Esophagus (tissue), 2 donors: ENCODE results near the gene ARID1A. TPM values are rescaled to one million over a fixed set of nuclear protein-coding genes. Genes with fewer than 3 reads are reported as not detected.

Experiments used
- H3K27ac ChIP-seq, 2 donors: one replicate each; pipeline ENCODE4 v1.5.1; 2013; ENCODE audit warnings: low read depth in 2 of 2, mild to moderate bottlenecking in 2 of 2, inconsistent platforms in 1 of 2, low read length in 1 of 2, moderate library complexity in 1 of 2
- H3K27me3 ChIP-seq, 2 donors: one replicate each; pipeline ENCODE4 v1.6.1; 2013; ENCODE audit warnings: low read length in 2 of 2, control low read depth in 1 of 2, mild to moderate bottlenecking in 1 of 2; ENCODE audit not compliant: insufficient read depth in 2 of 2, control insufficient read depth in 1 of 2
- H3K36me3 ChIP-seq, 2 donors: one replicate each; pipeline ENCODE4 v1.6.1; 2013; ENCODE audit warnings: low read length in 1 of 2; ENCODE audit not compliant: control insufficient read depth in 2 of 2, insufficient read depth in 2 of 2
- H3K4me1 ChIP-seq, 2 donors: one replicate each; pipeline ENCODE4 v1.6.1; 2013; ENCODE audit warnings: low read length in 1 of 2; ENCODE audit not compliant: control insufficient read depth in 2 of 2, insufficient read depth in 2 of 2
- H3K4me3 ChIP-seq, 2 donors: one replicate each; pipeline ENCODE4 v1.5.1; 2013; ENCODE audit warnings: low read length in 2 of 2, mild to moderate bottlenecking in 2 of 2, low read depth in 1 of 2, moderate library complexity in 1 of 2
- H3K9me3 ChIP-seq, 2 donors: one replicate each; pipeline ENCODE4 v1.6.1; 2013; ENCODE audit warnings: mild to moderate bottlenecking in 2 of 2, low read depth in 1 of 2, low read length in 1 of 2, moderate library complexity in 1 of 2; ENCODE audit not compliant: control insufficient read depth in 2 of 2, insufficient read depth in 1 of 2
- WGBS, 2 donors: extraction: QIAGEN DNeasy Blood & Tissue Kit; methylation state at CpG; one replicate each; pipeline ENCODE4 v1.1.7; 2013; 5-methylcytosine and 5-hydroxymethylcytosine counted together
- polyA plus RNA-seq, 2 donors: library from polyadenylated mRNA; stranded (reverse); fragments of 200-250 nt; gene quantifications; one replicate each; pipeline ENCODE4 v1.2.3, GENCODE V29; 2013
- donor health status: healthy with polysubstance abuse.
- donor health status: Bipolar disorder and iron deficiency.

ARID1A gene
- polyA plus RNA-seq, 2 donors, result 15.9 to 17.8 TPM

GRCh38 chr1:26739329-26739914 lies 43.6 kb downstream of the ARID1A start:
- Histone ChIP-seq H3K36me3 (peaks cover 3 to 6% of the 10 kb centered on the region in 2 donors), H3K4me1 (no peaks in the 10 kb centered on the region), H3K4me3 (no peak overlapping the region), H3K27me3 (no peaks in the 10 kb centered on the region), H3K9me3 (no peaks in the 10 kb centered on the region), H3K27ac (no peak overlapping the region)
- 75 to 81% methylated on average over 4 of the region's 4 CpGs for WGBS, 2 donors

DNA sequence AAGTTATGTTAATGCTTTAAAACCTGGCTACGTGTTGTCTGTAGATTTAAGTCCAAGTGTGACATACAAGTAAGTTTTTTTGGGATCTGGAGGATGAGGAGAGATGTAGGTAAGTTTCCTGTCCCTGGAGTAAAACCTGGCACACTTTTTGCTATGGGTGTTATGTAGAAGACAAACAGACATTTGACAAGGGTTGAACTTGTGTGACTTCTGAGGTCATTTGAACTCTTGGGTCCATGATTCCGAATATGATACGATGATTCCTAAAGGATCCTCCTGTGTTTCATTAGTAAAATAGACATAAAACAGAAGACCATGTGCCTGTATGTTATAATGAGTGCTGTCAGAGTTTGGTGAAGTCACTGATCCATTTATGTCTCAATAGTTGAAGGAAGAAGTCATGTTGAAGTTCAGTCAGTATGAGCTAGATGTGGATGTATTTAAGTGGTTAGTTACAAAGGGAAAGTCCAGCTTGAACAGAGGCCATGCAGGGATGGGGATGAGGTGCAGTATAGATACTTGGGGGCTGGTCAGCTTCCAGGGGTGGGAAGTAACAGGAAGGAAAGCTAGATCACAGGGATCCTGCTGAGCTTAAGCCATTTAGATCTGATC lies 44.3 kb downstream of the ARID1A start:
- H3K36me3 ChIP-seq, result peaks cover 2 to 3% of the 10 kb centered on the region in 2 donors
- no peak overlapping the region for H3K4me3 ChIP-seq
- H3K27me3 ChIP-seq, result no peaks in the 10 kb centered on the region
- 84 to 86% methylated on average over 3 of the region's 3 CpGs for whole genome bisulfite sequencing, 2 donors
- H3K9me3 ChIP-seq, result no peaks in the 10 kb centered on the region
- H3K4me1 ChIP-seq, result no peaks in the 10 kb centered on the region
- H3K27ac ChIP-seq, result no peak overlapping the region

DNA sequence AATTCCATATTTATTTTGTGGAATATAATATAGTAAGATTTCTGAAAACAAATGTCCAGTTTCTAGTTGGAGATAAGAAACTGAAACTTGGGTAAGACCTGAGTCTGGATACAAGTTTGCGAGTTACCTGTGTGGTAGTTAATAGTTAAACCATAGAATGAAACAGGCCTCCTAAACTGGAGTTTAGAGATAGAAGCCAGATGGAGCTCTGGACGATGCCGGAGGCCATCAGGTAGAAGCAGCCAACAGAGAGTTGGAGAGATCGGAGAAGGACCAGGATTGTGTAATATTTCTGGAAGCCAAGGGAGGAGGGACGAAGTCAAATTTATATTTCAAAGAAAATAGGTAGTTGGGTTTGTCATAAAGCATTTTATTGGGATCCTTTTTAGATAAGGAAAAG lies 45.1 kb downstream of the ARID1A start:
- Histone ChIP-seq H3K9me3 (no peaks in the 10 kb centered on the region), H3K4me3 (no peak overlapping the region), H3K4me1 (no peaks in the 10 kb centered on the region), H3K27me3 (no peaks in the 10 kb centered on the region), H3K36me3 (peaks cover 2 to 3% of the 10 kb centered on the region in 2 donors), H3K27ac (no peak overlapping the region)
- WGBS, 2 donors, result 59 to 81% methylated on average over 5 of the region's 5 CpGs

GRCh38 chr1:26743426-26744059 lies 47.7 kb downstream of the ARID1A start:
- Histone ChIP-seq H3K4me3 (no peak overlapping the region), H3K27ac (peak overlapping the region; percentile 54 to 56), H3K4me1 (no peaks in the 10 kb centered on the region), H3K27me3 (no peaks in the 10 kb centered on the region), H3K9me3 (no peaks in the 10 kb centered on the region), H3K36me3 (no peaks in the 10 kb centered on the region)
- 80 to 83% methylated on average over 8 of the region's 8 CpGs for WGBS, 2 donors

- WGBS, 2 donors, result 41 to 56% methylated on average over 8 of the region's 8 CpGs
- no peaks in the 10 kb centered on the region for H3K4me1 ChIP-seq
- H3K27ac ChIP-seq, result peak overlapping the region; percentile 64
- peak overlapping the region in 1 of 2 donors; percentile 29 for H3K4me3 ChIP-seq
- H3K9me3 ChIP-seq, result no peaks in the 10 kb centered on the region
- H3K27me3 ChIP-seq, result no peaks in the 10 kb centered on the region
- H3K36me3 ChIP-seq, result peaks cover 0 to 3% of the 10 kb centered on the region in 2 donors
Observed at GRCh38 chr1:26744075-26744959, 48.5 kb downstream of the ARID1A start.

DNA sequence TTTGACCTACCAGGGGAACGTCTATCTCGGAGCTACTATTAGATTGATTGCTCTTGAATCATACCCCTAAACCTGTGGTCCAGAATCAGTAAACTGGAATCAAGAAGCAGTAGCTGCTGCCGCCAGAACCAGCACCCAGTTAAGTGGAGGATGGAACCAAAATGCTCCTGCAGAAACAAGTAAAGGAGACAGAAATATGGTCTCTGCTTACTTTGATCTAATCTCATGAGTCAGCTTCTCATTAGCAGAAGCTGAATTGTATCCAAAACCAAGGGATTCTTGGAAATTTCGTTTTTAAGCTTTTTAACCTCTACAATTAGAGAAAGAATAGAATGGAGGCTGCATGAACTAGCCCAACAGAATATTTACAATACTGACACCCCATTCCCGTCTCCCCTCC lies 49.4 kb downstream of the ARID1A start:
- Histone ChIP-seq H3K27me3 (no peaks in the 10 kb centered on the region), H3K4me3 (no peak overlapping the region), H3K36me3 (peaks cover 0 to 7% of the 10 kb centered on the region in 2 donors), H3K4me1 (no peaks in the 10 kb centered on the region), H3K9me3 (no peaks in the 10 kb centered on the region), H3K27ac (peak overlapping the region; percentile 40 to 64)
- 47 to 57% methylated on average over 5 of the region's 5 CpGs for WGBS, 2 donors

DNA sequence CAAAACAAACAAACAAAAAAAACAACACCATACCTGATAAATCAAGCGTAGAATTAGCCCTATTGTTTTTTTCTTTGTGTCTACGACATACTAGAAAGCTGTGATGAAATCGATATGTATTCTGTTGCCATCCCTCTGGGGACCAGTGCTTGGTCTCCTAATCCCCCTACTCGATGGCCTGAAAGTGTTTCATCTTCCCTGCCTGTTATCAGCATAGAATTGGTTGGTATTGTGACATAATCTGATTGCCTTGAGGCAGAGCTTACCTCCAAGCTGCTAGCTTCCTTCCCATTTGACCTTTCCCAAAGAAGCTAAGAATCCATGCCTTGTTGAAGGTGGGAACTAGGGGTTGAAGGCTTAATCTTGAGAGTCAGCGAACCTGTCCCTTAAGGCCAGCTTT lies 51.2 kb downstream of the ARID1A start:
- H3K27me3 ChIP-seq, result no peaks in the 10 kb centered on the region
- peaks cover 0 to 7% of the 10 kb centered on the region in 2 donors for H3K36me3 ChIP-seq
- WGBS, 2 donors, result 90% methylated on average over 5 of the region's 5 CpGs
- no peaks in the 10 kb centered on the region for H3K9me3 ChIP-seq
- H3K27ac ChIP-seq, result no peak overlapping the region
- H3K4me3 ChIP-seq, result no peak overlapping the region
- no peaks in the 10 kb centered on the region for H3K4me1 ChIP-seq

DNA sequence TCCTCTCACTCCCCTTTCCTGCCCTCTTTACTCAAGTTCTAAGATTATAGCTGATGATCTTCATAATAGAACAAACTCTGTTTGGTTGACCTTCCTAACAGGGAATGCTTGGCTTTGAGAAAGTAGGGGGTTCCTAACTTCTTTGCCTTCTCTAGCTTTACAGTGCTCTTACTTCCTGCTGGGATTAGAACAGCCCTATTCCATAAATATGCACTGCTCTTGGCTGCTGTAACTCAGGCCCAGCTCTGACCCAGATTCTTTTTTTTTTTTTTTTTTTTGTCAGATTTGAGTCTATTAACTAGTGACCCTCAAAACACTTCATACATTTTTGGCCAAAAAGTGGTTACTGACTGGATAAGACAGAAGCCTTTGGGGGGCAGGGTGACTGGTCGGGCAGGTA lies 52.5 kb downstream of the ARID1A start:
- no peaks in the 10 kb centered on the region for H3K9me3 ChIP-seq
- H3K27ac ChIP-seq, result no peak overlapping the region
- 90% methylated on average over 1 of the region's 1 CpG for WGBS, 2 donors
- no peak overlapping the region for H3K4me3 ChIP-seq
- peaks cover 0 to 4% of the 10 kb centered on the region in 2 donors for H3K4me1 ChIP-seq
- peaks cover 0 to 7% of the 10 kb centered on the region in 2 donors for H3K36me3 ChIP-seq
- no peaks in the 10 kb centered on the region for H3K27me3 ChIP-seq

- WGBS, 2 donors, result 72 to 77% methylated on average over 5 of the region's 5 CpGs
- Histone ChIP-seq H3K4me1 (peaks cover 0 to 4% of the 10 kb centered on the region in 2 donors), H3K4me3 (no peak overlapping the region), H3K36me3 (peaks cover 0 to 7% of the 10 kb centered on the region in 2 donors), H3K9me3 (no peaks in the 10 kb centered on the region), H3K27me3 (no peaks in the 10 kb centered on the region), H3K27ac (no peak overlapping the region)
Observed at GRCh38 chr1:26749458-26749857, 53.6 kb downstream of the ARID1A start.
